A204.1 (cell line): ENCODE measurements around the gene JOSD2.

Experiments used
- FAIRE-seq: peaks from 2 replicates; lab custom pipeline; 2012; peaks lifted over from hg19 to GRCh38; lab: Jason Lieb, UNC

Gene JOSD2

GRCh38 chr19:50493171-50493570 is 17.8 kb downstream of the JOSD2 start:
- FAIRE-seq = no peak

DNA sequence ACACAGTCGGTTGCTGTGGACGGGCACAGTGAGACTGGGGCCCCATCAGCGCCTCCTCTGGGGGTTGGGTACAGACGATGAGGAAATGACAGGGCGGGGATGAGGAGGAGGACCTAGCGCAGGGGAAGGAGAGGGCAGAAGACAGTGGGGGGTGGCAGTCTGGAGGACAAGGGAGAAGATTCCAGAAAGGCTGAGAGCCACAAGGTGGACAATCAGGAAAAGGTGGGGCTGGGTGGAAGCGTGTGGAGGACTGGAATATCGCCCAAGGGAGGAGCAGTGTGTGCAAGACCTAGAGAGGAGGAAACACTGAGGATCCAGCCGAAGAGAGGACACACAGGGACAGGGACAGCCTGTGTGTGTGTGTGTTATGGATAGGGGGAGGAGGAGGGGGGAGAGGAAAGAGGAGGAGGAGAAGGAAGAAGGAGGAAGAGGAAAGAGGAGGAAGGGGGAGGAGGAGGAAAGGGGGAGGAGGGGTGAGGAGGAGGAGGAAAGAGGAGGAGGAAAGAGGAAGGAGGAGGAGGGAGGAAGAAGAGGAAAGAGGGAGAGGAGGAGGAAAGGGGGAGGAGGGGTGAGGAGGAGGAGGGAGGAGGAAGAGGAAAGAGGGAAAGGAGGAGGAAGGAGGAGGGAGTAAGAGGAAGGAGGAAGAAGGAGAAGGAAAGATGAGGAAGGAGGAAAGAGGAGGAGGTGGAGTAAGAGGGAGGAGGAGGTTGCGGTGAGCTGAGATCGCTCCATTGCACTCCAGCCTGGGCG is 18.5 kb downstream of the JOSD2 start:
- FAIRE-seq = no peak

GRCh38 chr19:50490991-50491472 is 20.0 kb downstream of the JOSD2 start:
- FAIRE-seq = no peak

DNA sequence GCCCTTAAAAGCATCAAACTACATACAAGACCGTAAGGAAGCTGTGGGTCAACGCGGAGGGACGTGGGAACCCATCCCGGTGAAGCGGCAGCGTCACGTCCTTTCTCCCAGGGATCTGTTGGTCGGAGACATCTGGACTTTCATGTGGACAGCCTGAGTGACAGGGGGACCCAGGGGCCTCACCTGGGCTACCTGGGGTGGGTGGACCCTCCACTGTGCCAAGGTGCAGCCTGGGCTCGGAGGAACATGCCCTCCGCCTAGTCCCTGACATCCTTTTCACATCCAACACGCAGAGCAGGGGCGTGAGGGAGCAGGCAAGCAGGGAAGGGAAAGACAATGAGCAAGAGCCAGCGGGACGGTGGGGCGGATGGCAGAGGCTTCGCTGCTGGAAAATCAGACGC is 20.6 kb downstream of the JOSD2 start:
- FAIRE-seq = no peak

DNA sequence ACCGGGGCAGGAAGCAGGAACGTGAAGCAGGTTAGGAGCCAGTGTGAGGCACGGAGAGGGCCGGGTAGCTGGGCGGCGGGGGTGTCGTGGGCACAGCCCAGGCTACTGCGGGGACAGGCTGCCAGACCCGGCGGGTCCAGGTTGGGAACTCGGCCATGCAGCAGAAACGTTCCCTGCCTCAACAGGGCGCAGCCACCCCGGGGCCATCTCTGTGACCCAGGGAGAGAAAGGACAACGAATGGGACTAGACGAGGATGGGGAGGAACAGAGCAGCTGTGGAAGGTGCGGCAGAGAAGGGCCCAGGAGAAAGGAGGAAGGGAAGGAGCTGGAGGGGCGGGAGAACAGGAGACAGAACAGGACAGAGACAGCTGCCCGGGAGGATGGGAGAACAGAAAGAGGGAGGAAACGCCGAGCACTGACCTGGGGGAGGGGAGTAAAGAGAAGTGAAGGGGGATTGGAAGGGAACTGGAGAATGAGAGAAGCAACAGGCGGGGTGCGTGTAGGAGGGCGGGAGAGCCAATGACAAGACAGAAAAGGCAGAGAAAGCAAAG is 21.5 kb downstream of the JOSD2 start:
- no peak for FAIRE-seq

- FAIRE-seq = no peak
Observed at GRCh38 chr19:50488389-50489194, 22.4 kb downstream of the JOSD2 start.

DNA sequence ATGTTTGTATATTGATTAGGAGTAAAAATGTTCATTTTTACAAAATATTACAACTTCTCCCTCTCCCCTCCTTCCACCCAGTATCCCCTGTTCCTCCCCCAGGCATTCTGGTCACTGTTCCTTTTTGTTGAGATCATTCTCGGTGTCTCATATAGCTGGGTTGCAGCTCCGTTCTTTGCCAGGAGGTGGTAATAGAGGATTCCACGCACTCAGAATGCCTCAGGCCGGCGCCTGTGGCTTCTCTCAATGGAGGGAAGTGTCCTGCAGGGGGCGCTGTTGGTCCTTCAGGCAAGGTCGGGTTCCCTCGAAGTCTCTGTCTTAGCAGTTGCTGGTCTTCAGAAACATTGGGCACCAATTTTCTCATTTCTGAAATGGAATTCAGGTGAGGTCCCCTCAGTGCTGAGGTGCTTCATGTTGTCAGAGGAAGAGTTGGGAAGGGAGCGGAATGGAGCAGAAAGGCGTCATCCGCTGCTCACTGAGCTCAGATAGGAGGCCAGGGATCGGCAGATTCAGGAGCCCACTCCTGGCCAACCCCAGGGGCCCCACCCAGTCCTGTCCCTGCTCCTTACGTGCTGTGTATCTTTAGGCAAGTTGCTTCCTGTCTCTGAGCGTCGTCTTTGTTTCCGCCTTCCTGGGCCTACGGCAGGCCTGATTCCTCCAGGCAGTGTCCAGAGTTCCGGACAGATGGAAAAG is 24.0 kb downstream of the JOSD2 start:
- FAIRE-seq = no peak

- FAIRE-seq = no peak
Observed at GRCh38 chr19:50485284-50485955, 25.6 kb downstream of the JOSD2 start.

DNA sequence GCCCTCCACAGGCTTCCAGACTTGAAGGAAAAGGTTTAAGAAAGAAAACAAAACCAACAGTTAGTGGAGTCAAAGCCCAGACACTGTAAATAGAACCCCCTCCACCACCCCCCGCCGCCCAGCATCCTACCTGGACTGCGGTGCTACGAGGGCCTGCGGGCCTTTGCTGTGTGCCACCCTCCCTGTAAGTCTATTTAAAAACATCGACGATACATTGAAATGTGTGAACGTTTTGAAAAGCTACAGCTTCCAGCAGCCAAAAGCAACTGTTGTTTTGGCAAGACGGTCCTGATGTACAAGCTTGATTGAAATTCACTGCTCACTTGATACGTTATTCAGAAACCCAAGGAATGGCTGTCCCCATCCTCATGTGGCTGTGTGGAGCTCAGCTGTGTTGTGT is 28.1 kb downstream of the JOSD2 start:
- no peak for FAIRE-seq

DNA sequence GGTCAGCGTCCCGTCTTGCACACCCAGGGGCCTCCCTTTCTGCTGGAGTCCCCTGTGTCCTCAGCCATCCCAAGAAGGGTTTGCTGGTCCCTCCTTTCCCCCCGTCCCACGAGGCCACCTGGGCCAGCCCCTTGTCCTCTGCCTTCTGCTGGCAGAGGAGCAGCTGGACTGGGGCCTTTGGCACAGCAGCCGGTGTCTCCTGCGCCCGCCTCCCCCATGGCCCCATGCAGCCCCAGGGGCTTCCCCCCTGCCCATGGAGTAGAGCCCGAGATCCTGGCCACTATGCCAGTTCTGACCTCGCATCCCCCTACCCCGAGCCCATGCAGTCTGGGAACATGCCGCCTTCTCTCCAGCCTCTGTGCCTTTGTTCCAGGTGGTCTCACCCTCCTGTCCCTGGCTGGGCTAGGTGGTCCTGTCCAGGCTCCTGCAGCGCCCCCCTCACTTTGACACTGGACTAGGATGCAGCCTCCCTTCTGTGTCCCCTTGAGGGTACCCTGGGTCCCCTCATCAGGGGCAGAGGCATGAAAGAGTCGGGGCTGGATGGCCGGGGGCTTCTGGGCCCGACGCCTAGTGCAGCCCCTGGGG is 28.6 kb downstream of the JOSD2 start:
- FAIRE-seq = no peak

- FAIRE-seq = no peak
Observed at GRCh38 chr19:50481351-50482149, 29.4 kb downstream of the JOSD2 start.

DNA sequence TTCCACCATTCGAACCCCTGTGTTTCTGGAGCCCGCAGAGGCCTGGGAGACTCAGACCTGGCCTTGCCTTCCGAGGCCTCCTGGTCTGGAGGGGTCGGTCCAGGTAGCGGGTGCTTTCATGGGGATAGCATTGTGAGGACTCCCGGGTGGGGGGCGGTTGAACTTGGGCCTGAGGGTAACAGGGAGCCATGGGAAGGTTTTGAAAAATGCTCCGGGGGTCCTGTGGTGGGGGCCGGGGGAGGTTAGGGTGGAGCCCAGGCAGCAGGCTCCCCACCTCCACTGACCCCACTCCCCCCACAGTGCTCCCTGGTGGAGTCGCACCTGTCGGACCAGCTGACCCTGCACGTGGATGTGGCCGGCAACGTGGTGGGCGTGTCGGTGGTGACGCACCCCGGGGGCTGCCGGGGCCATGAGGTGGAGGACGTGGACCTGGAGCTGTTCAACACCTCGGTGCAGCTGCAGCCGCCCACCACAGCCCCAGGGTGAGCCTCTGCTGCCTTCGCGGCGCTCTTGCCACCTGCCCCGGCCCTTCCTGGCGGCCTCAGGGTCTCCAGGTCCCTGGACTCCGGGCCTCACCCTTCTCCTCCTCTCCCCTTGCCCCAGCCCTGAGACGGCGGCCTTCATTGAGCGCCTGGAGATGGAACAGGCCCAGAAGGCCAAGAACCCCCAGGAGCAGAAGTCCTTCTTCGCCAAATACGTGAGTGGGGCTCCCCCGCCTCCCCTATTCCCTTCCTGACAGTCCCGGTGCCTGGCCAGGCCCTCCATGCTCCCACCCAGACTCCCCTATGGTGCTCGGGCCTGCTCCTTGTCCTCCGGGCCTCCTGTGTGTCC is 30.5 kb downstream of the JOSD2 start:
- no peak for FAIRE-seq

- no peak for FAIRE-seq
Observed at GRCh38 chr19:50479761-50480251, 31.2 kb downstream of the JOSD2 start.

DNA sequence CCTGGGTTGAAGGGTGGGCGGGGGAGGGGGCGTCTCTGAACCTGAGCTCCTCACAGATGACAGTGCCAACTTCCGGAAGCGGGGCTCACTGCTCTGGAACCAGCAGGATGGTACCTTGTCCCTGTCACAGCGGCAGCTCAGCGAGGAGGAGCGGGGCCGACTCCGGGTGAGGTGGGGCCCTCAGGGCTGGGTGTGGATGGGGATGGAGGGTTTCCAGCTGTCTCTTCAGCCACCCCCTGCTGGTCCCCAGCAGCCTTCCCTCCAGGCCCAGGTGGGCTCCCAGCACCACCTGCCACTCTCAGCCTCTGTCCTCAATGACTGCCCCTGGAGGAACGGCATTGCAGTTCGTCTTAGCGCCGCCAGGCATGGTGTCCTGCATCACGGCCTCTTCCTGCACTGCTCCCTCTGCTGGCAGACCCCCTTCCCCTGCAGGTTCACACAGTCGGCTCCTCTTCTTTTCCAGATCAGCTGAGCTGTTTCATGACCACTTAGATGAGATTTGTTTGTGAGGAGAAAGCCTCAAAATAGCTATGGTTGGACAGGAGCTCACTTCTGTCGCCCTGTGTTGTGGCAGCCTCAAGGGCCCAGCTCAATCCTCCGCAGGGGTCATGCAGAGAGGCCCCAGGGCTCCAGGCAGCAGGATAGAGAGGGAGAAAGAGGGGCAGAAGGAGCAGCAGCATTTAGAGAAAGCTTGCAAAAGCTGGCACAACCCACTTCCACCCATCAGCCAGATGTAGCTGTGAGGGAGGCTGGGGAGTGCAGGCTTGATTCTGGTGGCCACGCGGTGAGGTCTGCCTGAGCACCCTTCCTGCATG is 31.9 kb downstream of the JOSD2 start:
- FAIRE-seq = no peak

GRCh38 chr19:50477751-50478515 is 33.1 kb downstream of the JOSD2 start:
- no peak for FAIRE-seq

DNA sequence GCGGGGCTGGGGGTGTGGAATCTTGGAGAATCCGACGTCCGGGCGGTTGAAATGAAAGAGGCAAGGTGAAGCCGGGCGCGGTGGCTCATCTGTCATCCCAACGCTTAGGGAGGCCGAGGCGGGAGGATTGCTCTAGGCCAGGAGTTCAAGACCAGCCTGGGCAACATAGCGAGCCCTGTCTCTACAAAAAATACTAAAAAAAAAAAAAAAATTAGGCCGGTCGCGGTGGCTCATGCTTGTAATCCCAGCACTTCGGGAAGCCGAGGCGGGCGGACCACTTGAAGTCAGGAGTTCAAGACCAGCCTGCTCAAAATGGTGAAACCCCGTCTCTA is 34.1 kb downstream of the JOSD2 start:
- FAIRE-seq = no peak

GRCh38 chr19:50476224-50476906 is 34.6 kb downstream of the JOSD2 start, which contains the start of the genes EMC10 and GARIN5A:
EMC10 (plus strand) TSS chr19:50476507; CDS start chr19:50476545, 38 bp downstream.
GARIN5A (minus strand) TSS chr19:50476848; CDS start chr19:50476388, 460 bp downstream.
- no peak for FAIRE-seq
